DMS79 treated with DMSO at 0.1 percent for 48 hours (cell line): ENCODE results near the gene CINP.

Experiments
- DNase-seq: peaks from one replicate; lab custom pipeline; 2025; lab: John Stamatoyannopoulos, UW

CINP gene

DNA sequence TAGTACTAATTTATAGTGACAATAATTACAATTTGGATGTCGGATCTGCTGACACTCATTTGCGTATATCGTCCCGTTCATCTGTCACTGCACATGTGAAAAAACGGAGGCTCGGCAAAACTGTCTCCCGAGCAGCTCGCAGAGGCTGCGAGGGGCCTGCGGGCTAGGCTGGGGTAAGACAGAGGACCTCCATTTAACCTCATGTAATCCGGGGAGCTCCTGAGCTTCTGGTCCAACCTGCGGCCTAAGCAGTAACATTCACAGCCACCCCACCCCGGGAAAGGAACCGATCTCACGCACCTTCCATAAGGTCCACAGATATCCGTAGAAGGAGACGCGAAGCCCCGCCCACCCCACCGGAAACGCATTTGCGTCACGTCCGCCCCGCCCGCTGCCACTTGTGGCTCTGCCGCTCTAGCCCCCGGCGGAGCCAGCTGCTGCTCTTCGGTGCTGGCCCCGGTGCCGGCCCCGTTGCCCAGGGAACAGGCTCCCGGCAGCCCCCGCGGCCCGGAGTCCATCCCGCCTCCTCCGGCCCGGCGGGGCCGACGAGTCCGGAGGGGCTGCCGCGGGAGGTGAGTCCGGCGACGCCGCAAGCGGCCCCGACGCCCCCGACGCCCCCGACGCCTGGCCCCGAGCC, at the start of gene CINP, which contains the start of gene TECPR2:
Gene CINP (minus strand): TSS at position 346 of the 637 bp plus-strand sequence. CDS start 39 bp downstream, at position 307.
Gene TECPR2 (plus strand): TSS at position 397 of the 637 bp plus-strand sequence. CDS start 13,781 bp downstream, outside the sequence.
- DNase-seq: peak; percentile 98

- DNase-seq: no peak
Measured at GRCh38 chr14:102408724-102409123, 46.0 kb upstream of the CINP start.

DNA sequence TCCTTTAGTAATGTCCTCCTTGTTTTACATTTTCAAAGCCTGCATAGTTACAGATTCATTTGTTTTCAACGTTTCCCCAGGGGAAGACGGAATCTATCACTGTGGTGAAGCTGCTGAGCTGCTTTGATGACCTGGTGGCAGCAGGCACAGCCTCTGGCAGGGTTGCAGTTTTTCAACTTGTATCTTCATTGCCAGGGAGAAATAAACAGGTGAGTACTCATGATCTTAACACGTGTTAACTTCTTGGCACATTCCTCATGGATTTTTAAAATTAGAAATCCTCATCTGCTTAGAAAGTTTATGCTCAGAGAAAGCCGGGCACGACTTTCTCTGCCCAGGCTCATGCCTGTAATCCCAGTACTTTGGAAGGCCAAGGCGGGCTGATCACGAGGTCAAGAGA, 44.6 kb upstream of the CINP start:
- no peak for DNase-seq

GRCh38 chr14:102403028-102403427, 40.3 kb upstream of the CINP start:
- no peak for DNase-seq

DNA sequence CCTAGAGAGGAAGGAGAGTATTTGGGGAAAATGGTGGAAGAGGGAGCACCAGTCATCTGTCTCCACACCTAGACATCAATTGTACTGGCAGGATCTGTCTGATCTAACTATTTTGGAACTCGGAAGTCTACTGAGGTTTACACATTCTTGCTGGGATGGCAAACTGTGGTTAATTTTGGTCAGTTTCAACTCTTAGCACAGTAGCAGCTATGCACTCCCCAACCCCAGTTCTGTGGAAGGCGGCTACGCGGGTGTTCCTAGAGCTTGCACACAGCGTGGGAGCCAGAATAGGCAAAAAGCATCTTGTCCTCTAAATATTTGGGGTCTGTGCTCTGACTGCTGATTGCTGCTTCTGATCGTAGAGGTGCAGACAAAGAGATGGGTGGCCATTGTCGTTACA, 33.8 kb upstream of the CINP start:
- no peak for DNase-seq

DNA sequence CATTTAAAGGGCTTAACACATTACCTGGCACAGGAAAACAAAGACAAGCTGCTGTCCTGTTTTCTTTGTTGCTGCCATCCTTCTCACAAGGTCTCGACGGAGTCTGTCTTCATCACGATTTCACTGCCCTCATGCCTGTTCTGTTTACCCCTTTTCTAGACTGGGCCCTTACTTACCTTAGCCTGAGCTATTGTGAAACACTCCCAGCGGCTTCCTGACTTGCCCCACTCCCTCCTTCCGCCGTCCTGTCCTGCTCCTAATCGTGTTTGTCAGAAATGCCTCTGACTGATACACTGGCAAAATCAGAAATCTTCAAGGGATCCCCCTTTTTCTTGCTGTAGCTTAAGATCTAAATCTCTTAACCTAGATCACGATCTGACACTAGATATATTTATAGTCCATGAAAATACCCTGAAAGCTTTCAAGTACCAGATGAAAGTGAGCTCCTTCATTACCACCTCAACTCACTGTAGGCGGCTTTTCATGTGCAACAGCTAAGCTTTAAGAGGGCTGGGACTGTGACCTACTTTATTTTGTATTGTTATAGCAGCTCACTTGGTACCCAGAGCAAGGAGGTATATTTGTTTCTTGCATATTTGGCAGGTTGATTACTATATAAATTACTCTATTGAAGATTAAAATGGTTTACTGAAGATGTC, 32.2 kb upstream of the CINP start:
- DNase-seq: no peak

DNA sequence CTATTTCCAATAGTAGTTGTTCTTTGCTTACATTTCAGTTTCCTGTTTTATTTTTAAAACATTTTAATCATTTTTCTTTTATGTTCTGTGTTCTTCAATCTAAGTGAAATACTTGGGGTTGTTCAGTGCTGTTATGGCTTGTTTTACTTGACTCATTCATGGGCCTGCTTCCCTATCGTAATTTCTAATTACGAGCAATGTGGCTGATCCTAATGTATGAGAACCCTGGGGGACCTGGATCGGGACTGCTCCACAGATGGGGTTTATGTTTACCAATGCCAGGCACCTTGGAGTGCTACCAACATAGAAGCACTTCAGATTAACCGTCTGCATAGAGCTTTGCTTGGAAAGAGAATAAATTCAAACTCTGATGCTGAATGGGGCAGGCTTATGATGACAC, 29.8 kb upstream of the CINP start:
- DNase-seq: no peak

DNA sequence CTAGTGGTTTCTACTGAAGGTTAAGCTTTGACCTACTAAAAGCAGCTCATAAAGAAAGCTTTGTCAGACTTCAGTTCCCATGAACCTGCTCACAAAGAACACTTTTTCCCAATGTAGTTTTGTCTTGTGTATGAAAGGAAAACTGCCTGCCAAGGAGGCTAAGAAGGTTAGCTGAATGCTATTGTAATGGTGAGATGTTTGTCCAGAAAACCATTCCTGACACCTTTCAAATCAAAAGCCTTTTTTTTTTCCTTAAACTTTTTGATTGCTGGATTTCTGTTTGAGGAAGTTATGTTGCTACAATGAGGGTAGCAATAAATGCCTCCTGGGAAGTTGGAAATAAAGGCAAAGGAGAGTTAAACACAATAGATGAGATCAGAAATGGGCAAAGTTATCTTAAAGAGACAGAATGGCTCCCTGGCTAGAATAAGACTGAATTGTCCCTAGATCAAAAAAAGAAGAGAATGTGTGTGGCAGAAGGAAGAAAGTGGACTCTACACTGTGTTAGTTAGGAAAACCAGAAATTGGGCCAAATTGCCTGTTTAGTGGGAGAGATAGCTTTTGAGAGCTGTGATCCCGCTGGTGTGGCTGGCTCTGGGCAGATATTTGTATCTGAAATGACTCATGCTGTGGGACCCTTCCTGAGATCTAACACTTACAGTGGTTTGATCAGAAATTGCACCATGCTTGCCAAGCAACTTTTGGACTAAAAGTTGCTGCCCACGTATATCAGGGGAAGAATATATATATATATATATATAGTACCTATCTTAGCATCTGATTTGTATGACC, 27.6 kb upstream of the CINP start:
- DNase-seq: no peak

GRCh38 chr14:102389246-102389645, 26.6 kb upstream of the CINP start:
- DNase-seq: no peak

- DNase-seq: no peak
Measured at GRCh38 chr14:102387086-102387485, 24.4 kb upstream of the CINP start.

DNA sequence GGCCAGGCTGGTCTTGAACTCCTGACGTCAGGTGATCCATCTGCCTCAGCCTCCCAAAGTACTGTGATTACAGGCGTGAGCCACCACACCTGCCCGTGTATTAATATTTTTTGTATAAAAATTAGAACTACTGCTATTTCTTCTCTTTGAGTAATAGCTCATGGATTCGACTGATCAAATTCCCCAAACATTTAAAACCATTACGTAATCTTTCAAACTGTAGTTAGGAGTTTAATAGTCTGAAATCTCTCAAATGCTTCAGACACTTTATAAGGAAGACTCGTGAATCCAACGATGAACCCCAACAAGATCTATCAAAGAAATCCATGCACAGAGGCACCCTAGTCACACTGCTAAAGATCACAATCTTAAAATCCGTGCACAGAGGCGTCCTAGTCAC, 16.1 kb upstream of the CINP start:
- DNase-seq: no peak

DNA sequence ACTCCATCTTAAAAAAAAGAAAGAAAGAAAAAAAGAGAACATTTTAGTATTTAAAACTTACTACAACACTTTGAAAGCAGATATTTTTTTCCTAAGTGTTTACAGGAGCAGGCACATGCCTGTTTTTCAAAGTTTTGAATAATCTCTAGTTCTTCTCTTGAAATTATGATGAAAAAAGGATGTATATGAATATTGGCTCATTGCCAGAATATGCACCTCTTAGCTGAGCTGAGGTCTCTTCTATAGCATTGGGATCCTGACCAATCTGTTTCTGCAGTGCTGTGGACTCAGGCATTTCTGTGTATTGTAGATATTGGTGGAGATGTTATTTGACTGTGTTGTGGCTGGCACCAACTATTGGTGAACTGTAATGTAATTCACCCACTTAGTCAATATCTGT, 15.0 kb upstream of the CINP start:
- no peak for DNase-seq

- DNase-seq: no peak
Measured at GRCh38 chr14:102375119-102375518, 12.4 kb upstream of the CINP start.

DNA sequence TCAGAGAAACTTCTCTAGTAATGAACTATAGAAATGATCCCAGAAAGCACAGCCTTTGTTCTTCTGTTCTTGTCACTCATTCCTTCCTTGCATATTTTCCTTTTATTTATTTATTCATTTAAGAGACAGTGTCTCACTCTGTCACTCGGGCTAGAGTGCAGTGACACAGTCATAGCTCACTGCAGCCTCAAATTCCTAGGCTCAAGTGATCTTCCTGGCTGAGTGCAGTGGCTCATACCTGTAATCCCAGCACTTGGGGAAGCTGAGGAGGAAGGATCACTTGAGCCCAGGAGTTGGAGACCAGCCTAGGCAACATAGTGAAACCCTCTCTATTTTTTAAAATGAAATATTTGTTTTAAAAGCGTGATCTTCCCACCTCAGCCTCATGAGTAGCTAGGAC, 11.6 kb upstream of the CINP start:
- no peak for DNase-seq

- no peak for DNase-seq
Measured at GRCh38 chr14:102373110-102373509, 10.4 kb upstream of the CINP start.

DNA sequence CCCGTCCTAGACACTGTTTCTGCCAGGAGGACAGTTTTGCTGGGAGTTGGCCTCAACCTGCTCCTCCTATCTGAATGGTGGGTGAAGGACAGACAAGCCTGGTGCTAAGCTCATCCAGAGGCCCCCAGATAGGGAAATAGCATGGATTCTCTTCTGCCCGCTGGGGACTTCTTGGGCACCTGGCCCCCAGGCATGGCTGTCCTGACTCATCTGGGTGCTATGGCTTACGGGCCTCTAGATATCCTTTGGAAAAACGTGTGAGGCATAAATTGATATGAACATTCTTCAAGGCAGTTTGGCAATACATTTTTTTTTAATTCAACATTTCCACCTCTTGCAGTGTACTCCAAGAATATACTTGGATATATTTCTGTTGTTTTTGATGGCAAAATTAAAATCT, 8.7 kb upstream of the CINP start:
- DNase-seq: no peak

DNA sequence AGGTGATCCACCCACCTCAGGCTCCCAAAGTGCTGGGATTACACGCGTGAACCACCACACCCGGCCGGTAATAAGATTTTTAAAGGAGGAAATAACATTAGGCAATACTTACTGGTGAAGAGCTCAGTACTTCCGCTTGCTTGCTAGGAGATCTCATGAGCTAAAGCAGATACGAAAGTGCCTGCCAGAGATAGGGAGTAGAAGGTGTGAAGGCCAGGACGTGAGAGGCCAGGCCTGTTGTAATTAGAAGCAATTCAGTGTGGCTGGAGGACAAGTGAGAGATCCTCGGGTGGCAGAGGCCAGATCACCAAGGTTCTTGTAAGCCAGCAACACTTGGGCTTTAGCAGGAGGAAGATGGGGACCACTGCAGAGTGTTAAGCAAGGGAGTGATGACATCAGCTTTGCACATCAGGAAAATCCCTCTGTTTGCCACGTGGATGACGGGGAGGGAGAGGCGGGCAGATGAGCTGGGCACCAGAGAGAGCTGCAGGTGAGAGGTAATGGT, 7.7 kb upstream of the CINP start:
- no peak for DNase-seq

GRCh38 chr14:102363182-102363943, 673 bp upstream of the CINP start:
- peak; percentile 65 for DNase-seq

DNA sequence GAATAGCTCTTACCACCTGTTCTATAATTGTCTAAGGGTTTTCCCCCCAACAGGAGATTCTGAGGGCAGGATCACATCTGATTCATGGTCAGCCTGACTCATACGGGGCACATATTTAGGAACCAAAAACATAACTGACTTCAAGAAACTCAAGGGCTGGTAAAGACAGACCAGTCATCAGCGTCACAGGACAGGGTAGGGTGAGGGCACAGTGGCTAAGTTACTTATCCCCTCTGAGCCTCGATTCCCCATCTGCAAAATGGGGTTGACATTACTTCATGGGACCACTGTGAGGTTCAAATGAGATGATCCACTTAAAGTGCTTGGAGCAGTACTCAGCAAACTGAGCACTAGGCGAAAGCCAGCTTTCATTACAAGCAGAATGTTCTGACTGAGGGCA, 606 bp downstream of the CINP start:
- DNase-seq: no peak

DNA sequence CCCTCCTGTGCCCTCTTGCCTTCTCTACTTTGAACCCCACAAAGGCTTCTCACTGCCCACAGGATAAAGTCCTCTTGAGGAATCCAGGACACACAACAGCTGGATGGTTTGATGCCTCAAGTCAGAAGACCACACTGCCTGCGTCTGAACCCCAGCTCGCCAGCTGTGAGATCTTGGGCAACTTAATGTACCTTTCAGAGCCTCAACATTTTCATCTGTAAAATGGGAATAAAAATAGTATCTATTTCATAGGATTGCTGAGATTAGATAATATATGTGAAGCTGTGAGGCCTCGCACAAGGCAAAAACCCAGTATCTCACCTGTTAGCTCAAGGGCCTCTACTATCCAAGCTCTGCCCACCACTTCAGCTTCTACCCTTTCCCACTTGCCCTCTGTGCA, 2.3 kb downstream of the CINP start:
- DNase-seq: no peak

- DNase-seq: no peak
Measured at GRCh38 chr14:102359341-102359740, 3.3 kb downstream of the CINP start.

GRCh38 chr14:102356280-102356679, 6.4 kb downstream of the CINP start:
- no peak for DNase-seq
